OCI-LY1 (cell line): ENCODE data around the gene USP6NL.
A peak's percentile ranks its signal among the peaks of the same experiment; 100 is the strongest.
"Not testable (repeated sequence)": the region's sequence is repeated elsewhere in the genome, so short reads cannot be mapped to it uniquely, and the experiment has no call there.

Experiments
- H2AFZ ChIP-seq: fragments of 200-600 bp; sonication (generic), shearing (Covaris generic); 2 replicates; pipeline ENCODE4 v1.6.0; 2014; ENCODE audit warnings: antibody characterized with exemption, mild to moderate bottlenecking, low read length
- H3F3A ChIP-seq: fragments of 200-600 bp; sonication (generic), shearing (Covaris generic); 2 replicates; pipeline ENCODE4 v1.6.0; 2014; ENCODE audit warnings: mild to moderate bottlenecking, antibody characterized with exemption, low read length, moderate library complexity; ENCODE audit not compliant: insufficient read depth
- H3K27ac ChIP-seq: fragments of 200-600 bp; sonication (generic); 2 replicates; pipeline ENCODE4 v1.5.1; 2014; ENCODE audit warnings: low read length, mixed run types, mild to moderate bottlenecking, low read depth; ENCODE audit not compliant: poor library complexity, severe bottlenecking
- H3K27me3 ChIP-seq: fragments of 200-600 bp; sonication (generic); 2 replicates; pipeline ENCODE4 v1.6.0; 2014; ENCODE audit warnings: antibody characterized with exemption, mild to moderate bottlenecking, low read length, moderate library complexity; ENCODE audit not compliant: insufficient read depth
- H3K36me3 ChIP-seq: fragments of 200-600 bp; sonication (generic); 2 replicates; pipeline ENCODE4 v1.6.1; 2014; ENCODE audit warnings: mild to moderate bottlenecking, antibody characterized with exemption, low read length, moderate library complexity, mixed read lengths; ENCODE audit not compliant: insufficient read depth
- H3K4me1 ChIP-seq: fragments of 200-600 bp; sonication (generic); 2 replicates; pipeline ENCODE4 v1.5.1; 2014; ENCODE audit warnings: mild to moderate bottlenecking, low read length, moderate library complexity; ENCODE audit not compliant: insufficient read depth, severe bottlenecking
- H3K4me2 ChIP-seq: fragments of 200-600 bp; sonication (generic), shearing (Covaris generic); 2 replicates; pipeline ENCODE4 v1.6.1; 2014; ENCODE audit warnings: low read length
- H3K4me3 ChIP-seq: fragments of 200-600 bp; sonication (generic); 2 replicates; pipeline ENCODE4 v1.5.1; 2014; ENCODE audit warnings: low read length, low read depth, mild to moderate bottlenecking, mixed read lengths; ENCODE audit not compliant: poor library complexity, severe bottlenecking
- H3K79me2 ChIP-seq: fragments of 200-600 bp; shearing (Covaris generic); 2 replicates; pipeline ENCODE4 v1.6.1; 2016; ENCODE audit warnings: mixed run types, low read length, mixed read lengths; ENCODE audit not compliant: insufficient read depth
- H3K9ac ChIP-seq: fragments of 200-600 bp; sonication (generic), shearing (Covaris generic); 2 replicates; pipeline ENCODE4 v1.6.1; 2014; ENCODE audit warnings: mild to moderate bottlenecking, low read length, mixed read lengths
- H3K9me2 ChIP-seq: fragments of 200-600 bp; sonication (generic), shearing (Covaris generic); 2 replicates; pipeline ENCODE4 v1.6.1; 2014; ENCODE audit warnings: low read depth, mild to moderate bottlenecking, low read length, mixed read lengths
- H3K9me3 ChIP-seq: fragments of 200-600 bp; shearing (Covaris generic); 2 replicates; pipeline ENCODE4 v1.6.1; 2014; ENCODE audit warnings: low read length, mixed read lengths
- H4K20me1 ChIP-seq: fragments of 200-600 bp; sonication (generic), shearing (Covaris generic); 2 replicates; pipeline ENCODE4 v1.6.0; 2016; ENCODE audit warnings: mild to moderate bottlenecking, low read length; ENCODE audit not compliant: insufficient read depth
- CTCF ChIP-seq: fragments of 200-600 bp; sonication (generic), shearing (Covaris generic); IDR thresholded peaks from 2 replicates; pipeline ENCODE4 v1.5.1; 2017; ENCODE audit warnings: mild to moderate bottlenecking, antibody characterized with exemption, low read length, moderate library complexity, mixed read lengths
- EZH2 ChIP-seq: fragments of 200-600 bp; sonication (generic), shearing (Covaris generic); IDR thresholded peaks from 2 replicates; pipeline ENCODE4 v1.8.0; 2017; ENCODE audit warnings: borderline replicate concordance, mixed run types, mild to moderate bottlenecking, antibody characterized with exemption, low read length, moderate library complexity, mixed read lengths

The USP6NL gene

GRCh38 chr10:11629731-11630130 is 18.3 kb upstream of the USP6NL start:
- Histone ChIP-seq H3K9me2 (no peaks in the 10 kb centered on the region), H4K20me1 (no peaks in the 10 kb centered on the region)

GRCh38 chr10:11627941-11628340 is 16.5 kb upstream of the USP6NL start:
- not testable (repeated sequence) for H3K27me3 ChIP-seq, H3K79me2 ChIP-seq, H3K9me2 ChIP-seq, H4K20me1 ChIP-seq, H3K36me3 ChIP-seq, H3K27ac ChIP-seq, H2AFZ ChIP-seq, H3K4me3 ChIP-seq, H3F3A ChIP-seq, H3K9ac ChIP-seq, H3K4me2 ChIP-seq, H3K9me3 ChIP-seq
- H3K4me1 ChIP-seq: peaks cover 14% of the 10 kb centered on the region

More at GRCh38 chr10:11629731-11630130, 18.3 kb upstream of the USP6NL start:
- Histone ChIP-seq H3K4me3 (no peak overlapping the region), H3K36me3 (no peaks in the 10 kb centered on the region), H3K4me2 (no peak overlapping the region), H2AFZ (no peak overlapping the region), H3K27me3 (no peaks in the 10 kb centered on the region), H3K9me3 (no peaks in the 10 kb centered on the region), H3K9ac (no peak overlapping the region), H3K4me1 (peaks cover 11% of the 10 kb centered on the region), H3K79me2 (no peaks in the 10 kb centered on the region), H3K27ac (no peak overlapping the region), H3F3A (no peaks in the 10 kb centered on the region)
- no peak for TF ChIP-seq CTCF
- no peak for TF ChIP-seq EZH2

GRCh38 chr10:11626071-11626470 is 14.6 kb upstream of the USP6NL start:
- Histone ChIP-seq H3K4me3 (no peak overlapping the region), H2AFZ (no peak overlapping the region), H3K36me3 (no peaks in the 10 kb centered on the region), H3K79me2 (no peaks in the 10 kb centered on the region), H3K9me2 (no peaks in the 10 kb centered on the region), H3K4me2 (no peak overlapping the region), H3K9me3 (no peaks in the 10 kb centered on the region), H3F3A (no peaks in the 10 kb centered on the region), H3K9ac (no peak overlapping the region), H3K27me3 (no peaks in the 10 kb centered on the region), H3K27ac (no peak overlapping the region), H4K20me1 (no peaks in the 10 kb centered on the region), H3K4me1 (peaks cover 9% of the 10 kb centered on the region)
- TF ChIP-seq CTCF: no peak
- TF ChIP-seq EZH2: no peak

- Histone ChIP-seq H3K9ac (no peak overlapping the region), H3K4me3 (no peak overlapping the region)
Measured at GRCh38 chr10:11625019-11625735, 13.7 kb upstream of the USP6NL start.

More at GRCh38 chr10:11625019-11625735, 13.7 kb upstream of the USP6NL start:
- TF ChIP-seq CTCF (no peak), EZH2 (no peak)
- H3K36me3 ChIP-seq: no peaks in the 10 kb centered on the region
- H3K27me3 ChIP-seq: no peaks in the 10 kb centered on the region
- H4K20me1 ChIP-seq: no peaks in the 10 kb centered on the region
- no peaks in the 10 kb centered on the region for H3K9me3 ChIP-seq
- H3K4me1 ChIP-seq: peaks cover 9% of the 10 kb centered on the region
- H3K27ac ChIP-seq: peak overlapping the region; percentile 41
- H3K4me2 ChIP-seq: no peak overlapping the region
- H3K9me2 ChIP-seq: no peaks in the 10 kb centered on the region
- no peak overlapping the region for H2AFZ ChIP-seq
- no peaks in the 10 kb centered on the region for H3K79me2 ChIP-seq
- H3F3A ChIP-seq: no peaks in the 10 kb centered on the region
